GM19240 (cell line): Measurements from ENCODE around the gene NEAT1.
A peak's percentile ranks its signal among the peaks of the same experiment; 100 is the strongest.

Experiments used
- DNase-seq: peaks from one replicate; pipeline ENCODE4 v3.0.0; 2011; ENCODE audit warnings: low spot score; ENCODE audit not compliant: insufficient read length

The NEAT1 gene

DNA sequence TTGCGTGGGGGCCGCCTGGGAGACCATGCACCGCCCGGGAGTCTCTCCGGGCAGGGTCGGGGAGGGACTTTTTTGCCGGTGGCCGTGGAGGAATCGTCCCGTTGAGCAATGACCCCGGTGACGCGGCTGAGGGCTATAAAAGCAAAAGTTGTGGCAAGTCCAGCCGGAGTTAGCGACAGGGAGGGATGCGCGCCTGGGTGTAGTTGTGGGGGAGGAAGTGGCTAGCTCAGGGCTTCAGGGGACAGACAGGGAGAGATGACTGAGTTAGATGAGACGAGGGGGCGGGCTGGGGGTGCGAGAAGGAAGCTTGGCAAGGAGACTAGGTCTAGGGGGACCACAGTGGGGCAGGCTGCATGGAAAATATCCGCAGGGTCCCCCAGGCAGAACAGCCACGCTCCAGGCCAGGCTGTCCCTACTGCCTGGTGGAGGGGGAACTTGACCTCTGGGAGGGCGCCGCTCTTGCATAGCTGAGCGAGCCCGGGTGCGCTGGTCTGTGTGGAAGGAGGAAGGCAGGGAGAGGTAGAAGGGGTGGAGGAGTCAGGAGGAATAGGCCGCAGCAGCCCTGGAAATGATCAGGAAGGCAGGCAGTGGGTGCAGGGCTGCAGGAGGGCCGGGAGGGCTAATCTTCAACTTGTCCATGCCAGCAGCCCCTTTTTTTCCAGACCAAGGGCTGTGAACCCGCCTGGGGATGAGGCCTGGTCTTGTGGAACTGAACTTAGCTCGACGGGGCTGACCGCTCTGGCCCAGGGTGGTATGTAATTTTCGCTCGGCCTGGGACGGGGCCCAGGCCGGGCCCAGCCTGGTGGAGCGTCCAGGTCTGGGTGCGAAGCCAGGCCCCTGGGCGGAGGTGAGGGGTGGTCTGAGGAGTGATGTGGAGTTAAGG lies at the start of gene NEAT1:
Gene NEAT1, plus strand, starts transcription at position 166 of the 883 bp plus-strand sequence.
- DNase-seq: no peak

DNA sequence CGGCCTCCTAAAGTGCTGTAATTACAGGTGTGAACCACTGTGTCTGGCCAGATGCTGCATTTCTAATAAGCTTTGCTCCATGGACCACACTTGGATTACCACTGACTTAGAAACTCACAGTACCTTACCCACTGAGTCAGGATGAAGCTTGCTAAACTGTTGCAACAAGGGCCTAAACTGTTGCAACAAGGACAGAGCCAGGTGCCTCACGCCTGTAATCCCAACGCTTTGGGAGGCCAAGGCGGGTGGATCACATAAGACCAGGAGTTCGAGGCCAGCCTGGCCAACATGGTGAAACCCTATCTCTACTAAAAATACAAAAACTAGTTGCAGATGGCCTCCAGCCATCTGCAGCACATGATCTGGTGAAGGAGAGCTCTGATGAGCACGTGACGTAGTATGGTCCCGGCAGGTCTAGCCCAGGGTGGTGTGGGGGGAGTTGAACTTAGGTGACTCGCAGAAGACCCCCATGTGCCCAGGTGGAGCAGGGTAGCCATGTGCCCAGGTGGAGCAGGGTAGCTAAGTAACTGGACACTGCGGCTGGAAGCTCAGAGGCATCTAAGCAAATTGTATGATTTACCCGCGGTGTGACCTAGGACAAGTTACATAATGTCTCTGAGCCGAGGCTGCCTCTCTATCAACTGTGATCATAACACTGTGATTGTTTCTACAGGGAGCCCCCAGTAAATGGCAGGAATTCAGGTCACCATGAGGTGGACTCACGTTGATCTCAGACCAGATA lies 48.6 kb upstream of the NEAT1 start:
- DNase-seq: no peak

DNA sequence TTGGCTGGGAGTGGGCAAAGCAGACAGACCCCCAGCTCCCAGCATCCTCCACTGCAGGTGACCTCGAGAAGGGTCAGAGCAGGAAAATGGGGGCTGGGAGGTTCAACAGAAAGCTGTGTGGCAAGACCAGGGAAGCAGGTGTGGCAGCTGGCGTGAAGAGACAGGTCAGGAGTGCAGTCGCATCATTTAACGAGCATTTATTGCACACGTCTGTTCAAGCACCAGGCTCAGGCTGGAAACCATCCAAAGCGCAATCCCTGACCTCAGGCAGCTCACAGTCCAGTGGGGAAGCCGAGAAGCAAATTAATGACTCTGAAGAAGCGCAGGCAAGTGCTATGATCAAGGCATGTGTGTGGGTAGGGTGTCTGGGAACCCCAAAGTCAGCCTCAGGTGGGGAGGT lies 47.6 kb upstream of the NEAT1 start:
- no peak for DNase-seq

- no peak for DNase-seq
These were observed 46.4 kb upstream of the NEAT1 start for GRCh38 chr11:65376138-65376713.

DNA sequence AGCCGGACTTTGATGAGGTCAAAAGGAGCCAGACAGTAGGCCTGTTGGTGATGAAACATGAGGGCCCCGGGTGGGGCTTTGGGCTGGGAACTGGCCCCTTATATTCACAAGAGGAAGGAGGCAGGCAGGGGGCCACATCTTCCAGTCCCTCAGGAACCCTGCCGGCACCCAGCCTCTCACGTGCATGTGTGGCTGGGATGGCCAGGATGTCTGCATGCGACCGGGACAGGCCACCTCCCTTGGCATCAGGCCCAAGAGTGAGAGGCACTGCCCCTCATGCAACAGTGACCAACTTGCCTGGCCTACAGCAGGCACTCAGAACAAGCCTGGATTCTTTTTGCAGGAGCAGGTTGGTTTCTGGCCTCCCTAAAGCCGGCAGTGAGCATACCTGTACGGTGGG lies 45.6 kb upstream of the NEAT1 start:
- no peak for DNase-seq

- DNase-seq: no peak
These were observed 44.8 kb upstream of the NEAT1 start for GRCh38 chr11:65377777-65378176.

DNA sequence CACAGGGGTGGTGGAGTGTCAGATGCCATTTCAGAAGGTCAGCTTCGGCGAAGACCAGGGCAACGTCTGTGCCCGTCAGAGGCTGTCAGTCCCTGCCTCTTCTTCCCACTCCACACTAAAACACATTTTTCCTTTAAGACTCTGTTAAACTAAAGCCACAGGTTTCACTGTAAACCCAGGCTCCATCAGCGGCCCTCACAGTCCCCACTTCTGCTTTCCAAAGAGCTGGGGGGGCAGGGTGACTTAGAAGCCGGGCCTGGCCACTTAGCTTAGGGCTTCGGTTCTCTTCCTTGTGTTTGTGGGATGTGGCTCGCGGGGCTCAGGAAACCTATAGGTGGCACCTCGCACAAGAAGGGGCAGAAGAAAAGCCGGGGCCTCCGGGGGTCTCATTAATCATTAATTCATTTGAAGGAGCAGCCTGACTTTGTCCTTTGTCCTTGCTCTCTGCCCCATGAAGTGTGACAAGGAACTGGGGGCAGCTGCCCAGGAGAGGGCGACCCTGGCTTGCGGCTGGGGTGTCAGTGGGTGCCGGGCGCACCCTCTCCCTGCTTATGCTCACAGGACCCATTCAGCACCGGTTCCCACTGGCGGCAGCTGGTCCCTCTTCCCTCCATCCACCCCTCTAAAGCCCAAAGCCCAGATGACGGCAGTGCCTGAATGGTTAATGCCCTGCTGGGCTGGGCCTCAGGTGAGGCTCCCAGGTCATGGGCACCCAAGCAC lies 44.2 kb upstream of the NEAT1 start:
- DNase-seq: no peak

DNA sequence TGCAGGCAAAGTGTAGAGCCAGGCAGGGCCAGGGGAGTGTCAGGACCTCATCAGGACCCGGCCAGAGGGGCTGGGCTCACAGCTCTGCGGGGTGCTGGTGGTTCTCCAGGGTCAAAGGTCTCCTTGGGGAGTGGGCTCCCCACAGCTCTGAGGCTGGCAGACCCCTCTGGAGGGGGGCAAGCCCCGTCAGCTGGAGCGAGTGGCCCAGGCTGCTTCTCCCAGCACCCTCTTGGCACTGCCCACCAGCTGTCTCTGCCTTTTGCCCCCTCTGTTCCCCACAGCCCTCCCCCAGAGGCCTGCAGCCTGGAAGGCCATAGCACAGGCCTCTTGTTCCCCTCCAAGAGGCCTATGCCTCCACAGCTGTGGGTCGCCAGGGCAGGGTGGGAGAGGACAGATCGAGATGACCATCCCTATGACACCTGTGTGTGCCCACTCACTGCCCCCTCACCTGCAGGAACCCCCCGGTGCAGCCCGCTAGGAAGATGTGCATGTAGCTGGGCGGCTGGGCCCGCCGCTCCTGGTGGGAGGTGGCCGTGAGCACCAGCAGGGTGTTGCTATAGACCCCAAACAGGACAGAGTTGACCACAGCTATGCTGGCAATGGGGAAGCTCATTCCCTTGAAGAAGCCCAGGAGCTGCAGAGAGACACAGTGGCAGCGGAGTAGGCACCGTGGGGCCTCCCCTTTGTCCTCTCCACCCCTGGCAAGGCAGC lies 43.5 kb upstream of the NEAT1 start:
- no peak for DNase-seq

DNA sequence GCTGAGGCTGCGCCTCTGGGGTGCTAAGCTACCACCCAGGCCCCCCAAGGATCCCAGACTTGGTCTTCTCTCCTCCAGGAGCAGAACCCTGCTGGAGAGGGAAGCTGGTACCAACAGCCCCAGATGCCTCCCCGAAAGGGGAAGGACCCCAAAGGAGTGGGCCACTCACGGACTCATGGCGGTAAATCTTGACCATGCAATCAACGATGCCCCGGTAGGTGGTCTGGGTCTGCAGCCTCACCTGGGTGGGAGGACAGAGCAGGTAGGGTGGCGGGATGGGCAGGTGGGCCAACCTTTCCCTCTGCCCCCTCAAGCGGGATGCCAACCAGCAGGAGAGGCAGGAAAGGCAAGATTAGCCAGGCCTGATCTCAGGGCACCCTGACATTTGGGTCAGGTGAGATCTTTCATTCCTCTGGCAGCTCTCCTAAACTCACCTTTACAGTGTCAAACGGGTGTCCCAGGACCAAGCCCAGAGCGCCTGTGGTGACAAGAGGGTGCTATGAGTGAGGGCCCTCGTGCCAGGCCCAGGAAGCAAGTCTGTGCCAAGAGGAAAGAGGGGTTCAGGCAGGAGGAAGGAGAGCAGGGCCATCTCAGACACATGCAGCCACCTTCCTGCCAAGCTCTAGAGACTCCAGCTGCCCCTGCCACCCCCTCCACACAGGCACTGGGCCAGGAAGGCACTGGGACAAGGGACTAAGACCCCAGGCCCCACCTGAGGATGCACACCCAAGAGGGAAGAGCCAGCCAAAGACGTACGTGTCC lies 42.7 kb upstream of the NEAT1 start:
- no peak for DNase-seq

GRCh38 chr11:65380460-65381119 lies 42.0 kb upstream of the NEAT1 start:
- no peak for DNase-seq

DNA sequence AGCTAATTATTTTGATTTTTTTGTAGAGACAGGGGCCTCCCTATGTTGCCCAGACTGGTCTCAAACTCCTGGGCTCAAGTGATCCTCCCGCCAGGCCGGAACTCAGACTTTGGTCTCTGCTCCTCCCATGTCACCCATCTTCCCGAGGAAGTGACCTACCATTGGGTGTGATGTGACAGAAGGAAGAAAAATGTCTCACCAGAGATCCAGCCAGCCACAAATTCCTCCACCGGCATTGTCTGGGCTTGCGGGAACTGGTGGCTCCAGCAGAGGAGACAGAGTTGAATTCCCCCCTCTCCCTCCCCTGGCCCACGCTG lies 40.9 kb upstream of the NEAT1 start:
- no peak for DNase-seq

DNA sequence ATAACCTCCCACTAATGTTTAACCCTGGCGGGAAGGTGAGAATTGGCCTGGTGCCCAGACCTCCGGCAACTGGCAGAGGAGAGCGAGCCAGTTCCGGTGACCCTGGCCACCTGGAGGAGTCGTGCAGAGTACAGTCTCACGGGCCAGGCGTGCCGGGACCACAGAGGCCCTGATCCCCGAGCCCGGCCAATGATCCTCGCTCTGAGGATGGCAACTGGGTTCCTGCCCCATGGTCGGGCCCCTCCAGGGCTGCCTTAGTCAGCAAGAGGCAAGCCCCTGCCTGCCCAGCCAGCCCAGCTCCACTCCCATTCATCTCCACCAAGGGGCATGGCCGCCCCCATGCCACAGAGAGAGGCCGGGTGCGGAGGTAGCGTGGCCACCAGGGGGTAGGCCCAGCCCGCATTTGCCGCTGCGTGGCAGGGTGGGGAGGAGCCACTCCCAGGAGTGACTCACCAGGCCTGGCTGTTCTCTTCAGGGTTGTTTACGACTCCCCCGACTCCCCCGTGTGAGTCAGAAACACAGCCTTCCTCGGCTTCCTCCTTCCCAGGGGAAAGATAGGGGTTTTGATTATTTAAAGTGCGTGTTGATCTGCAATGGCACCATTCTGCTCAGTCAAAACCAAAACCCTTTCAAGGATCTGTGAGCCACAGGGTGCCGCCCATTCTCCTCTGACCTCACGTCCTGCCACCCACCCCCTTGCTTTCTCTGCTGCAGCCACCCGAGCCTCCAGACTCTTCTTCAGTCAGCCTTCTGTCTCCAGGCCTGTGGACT lies 40.4 kb upstream of the NEAT1 start, which contains the start of gene SLC25A45:
Gene SLC25A45, minus strand, starts transcription at position 614 of the 771 bp plus-strand sequence. CDS start 695 bp downstream, outside the sequence.
- peak; percentile 55 for DNase-seq

GRCh38 chr11:65382804-65383368 lies 39.7 kb upstream of the NEAT1 start:
- DNase-seq: no peak

- no peak for DNase-seq
These were observed 38.8 kb upstream of the NEAT1 start for GRCh38 chr11:65383778-65384177.

DNA sequence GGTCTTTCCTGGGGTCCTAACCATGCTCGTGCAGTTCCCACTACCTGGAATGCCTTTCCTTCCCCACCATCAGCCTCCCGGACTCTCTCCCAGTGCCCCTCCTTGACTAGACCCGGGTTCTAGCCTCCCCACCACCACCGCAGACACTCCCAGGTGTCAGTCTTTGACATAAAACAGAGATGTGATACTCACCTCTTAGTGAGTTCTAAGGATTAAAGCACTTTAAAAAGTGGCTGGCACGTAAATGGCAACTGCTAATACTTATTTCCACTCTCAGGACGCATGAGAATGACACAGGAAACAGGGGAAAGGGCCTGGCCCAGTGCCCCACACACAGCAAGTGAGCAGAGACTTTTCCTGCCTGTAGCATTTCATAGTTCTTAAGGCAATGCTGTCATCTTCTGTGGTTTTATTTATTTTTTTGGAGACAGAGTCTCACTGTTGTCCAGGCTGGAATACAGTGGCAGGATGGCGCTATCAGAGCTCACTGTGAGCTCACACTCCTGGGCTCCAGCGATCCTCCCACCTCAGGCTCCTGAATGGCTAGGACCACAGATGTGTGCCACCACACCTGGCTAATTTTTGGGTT lies 38.2 kb upstream of the NEAT1 start:
- DNase-seq: no peak

DNA sequence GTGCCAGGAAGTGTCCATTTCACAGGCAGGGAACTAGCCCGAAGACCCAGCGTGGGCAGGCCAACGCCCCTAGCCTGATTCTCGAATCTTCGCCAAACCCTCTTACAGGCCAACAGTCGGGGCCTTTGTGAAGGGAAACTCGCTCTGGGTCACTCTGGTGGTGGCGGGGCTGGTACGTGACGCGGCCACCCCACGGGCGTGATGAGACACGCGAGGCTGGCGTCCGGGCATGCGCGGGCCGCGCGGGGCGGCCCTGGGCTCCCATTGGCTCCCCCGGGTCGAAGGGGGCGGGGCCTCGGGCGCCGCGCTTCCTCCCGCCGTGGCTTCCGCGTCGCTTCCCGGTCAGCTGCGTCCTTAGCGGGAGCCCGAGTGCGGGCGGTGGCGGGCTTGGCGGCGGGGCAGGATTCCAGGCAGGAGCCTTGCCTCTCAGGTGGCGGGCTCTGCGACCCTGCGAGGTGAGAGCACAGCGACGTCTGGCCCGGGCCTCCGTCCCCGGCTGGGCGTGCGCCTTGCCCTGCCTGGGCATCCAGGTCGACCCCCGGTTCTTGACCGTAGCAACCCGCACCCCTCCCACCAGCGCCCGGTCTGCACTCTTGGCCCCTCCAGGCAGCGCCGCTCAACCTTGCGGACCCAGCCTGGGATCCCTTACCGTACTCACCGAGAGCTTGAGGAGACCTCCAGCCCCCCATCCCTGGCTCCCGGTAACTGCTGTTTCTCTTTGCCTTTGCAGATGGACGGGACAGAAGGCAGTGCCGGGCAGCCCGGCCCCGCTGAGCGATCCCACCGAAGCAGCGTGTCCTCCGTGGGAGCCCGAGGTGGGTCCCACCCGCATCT lies 36.1 kb upstream of the NEAT1 start, which contains the start of gene FRMD8:
Gene FRMD8, plus strand, starts transcription at position 331 of the 834 bp plus-strand sequence. Its CDS starts 400 bp downstream, at position 731.
- peak; percentile 89 for DNase-seq

- no peak for DNase-seq
These were observed 33.9 kb upstream of the NEAT1 start for GRCh38 chr11:65388731-65389130.
